Suppressor macrophage treated with lipopolysaccharide for 1 hour (primary cell): ENCODE measurements around the gene VWF.

Experiments used
- DNase-seq, 3 donors: peaks; one replicate each; pipeline ENCODE4 v3.0.0-alpha.2; 2020 to 2022

VWF gene

DNA sequence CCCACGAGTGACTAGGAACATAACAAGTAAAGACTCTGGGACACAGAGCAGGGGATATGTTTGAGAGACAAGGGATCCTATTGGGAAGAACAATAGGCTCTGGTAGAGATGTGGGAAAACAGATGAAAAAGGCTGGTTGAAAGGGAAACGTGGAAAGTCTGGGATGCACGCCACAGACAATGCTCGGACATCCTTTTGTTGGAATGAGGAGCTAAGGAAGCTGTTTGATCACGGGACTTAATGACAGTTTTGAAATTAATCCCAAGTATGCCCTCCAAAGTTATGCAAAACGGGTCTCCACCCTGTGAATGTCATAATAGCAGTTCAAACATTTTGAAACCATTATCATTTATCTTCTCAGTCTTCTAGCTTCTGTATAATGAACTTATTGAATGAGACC lies 147.8 kb downstream of the VWF start:
- DNase-seq, result no peak

DNA sequence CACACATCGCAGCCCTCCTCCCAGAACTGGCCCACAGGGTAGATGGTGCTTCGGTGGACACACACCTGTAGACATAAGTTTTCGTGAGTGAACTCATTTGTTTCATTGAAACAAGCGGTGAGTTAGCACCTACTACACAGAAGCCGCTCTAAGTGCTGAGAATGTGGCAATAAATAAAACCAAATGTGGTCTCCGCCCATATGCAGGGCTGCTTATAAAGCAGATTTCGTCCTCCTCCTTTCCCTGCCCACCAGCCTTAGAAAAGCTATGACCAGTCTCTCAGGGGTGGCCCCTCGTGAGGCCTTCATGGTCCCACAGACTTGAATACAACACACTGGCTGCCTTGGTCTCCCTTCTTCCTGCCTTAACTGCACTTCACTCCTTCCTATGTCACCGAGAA lies 148.3 kb downstream of the VWF start:
- no peak for DNase-seq

DNA sequence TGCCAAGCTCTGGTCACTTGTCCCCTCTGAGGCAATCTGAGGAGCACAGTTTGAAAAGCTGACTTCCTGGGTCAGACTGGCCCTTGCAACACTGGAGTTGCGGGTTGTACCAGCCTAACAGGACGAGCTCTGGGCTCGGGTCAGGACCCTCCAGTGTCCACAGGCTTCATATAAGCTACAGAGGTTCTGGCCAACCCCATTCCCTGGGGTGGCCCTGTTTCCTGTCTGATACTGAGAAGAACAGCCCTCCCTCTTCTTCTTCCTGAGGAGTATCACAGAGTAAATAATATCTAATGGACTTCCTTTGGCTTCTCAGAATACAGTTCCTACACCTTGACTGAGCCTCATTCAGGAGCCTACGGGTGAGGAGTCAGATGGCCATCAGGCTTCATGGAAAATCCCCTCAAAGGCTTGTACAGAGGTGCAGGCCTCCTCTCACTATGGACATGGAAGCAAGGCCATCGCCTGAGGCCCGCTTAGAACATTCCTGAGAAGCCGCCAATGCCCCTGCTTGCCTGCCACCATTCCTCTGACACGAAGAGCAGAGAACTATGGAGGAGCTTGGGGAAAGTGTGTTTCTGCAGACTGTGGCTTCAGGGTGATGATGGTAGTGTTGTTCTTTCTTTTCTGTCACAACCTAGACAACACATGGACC lies 150.9 kb downstream of the VWF start:
- no peak for DNase-seq

GRCh38 chr12:5972387-5972786 lies 152.1 kb downstream of the VWF start:
- no peak for DNase-seq

- DNase-seq, result no peak
Observed at GRCh38 chr12:5971194-5971850, 153.1 kb downstream of the VWF start.

DNA sequence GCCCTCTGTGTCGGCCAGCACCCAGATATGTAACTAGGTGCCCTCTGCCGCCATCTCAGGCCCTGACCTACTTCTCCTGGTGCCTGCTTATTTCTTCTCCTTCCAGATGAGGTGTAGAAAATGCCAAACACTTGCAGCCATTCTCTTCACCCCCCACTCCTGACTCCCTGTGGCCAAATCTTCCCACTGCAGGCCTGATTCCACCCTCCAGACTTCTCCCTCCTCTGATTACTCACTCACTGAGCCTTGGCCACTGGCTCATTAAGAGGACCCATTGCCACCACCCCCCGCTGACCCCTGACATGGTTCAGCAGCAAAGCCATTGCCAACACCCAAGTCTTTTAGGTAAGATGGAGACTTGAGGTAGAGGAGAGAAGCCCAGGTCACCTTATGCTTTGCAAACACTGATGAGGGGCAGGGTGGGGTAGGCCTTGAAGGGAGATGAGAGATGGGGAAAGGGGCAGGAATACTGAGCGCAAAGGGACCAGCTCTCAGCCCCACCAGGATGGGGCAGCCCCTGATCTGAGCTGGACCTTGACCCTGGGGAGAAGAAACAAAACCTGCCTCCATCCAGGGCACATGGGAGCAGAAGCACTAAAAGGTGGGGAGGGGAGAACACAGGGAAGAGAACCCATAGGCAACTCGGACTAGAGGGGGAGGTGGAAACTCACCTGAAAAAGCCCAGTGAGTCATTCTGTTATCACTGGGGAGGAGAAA lies 154.3 kb downstream of the VWF start:
- DNase-seq, result no peak

DNA sequence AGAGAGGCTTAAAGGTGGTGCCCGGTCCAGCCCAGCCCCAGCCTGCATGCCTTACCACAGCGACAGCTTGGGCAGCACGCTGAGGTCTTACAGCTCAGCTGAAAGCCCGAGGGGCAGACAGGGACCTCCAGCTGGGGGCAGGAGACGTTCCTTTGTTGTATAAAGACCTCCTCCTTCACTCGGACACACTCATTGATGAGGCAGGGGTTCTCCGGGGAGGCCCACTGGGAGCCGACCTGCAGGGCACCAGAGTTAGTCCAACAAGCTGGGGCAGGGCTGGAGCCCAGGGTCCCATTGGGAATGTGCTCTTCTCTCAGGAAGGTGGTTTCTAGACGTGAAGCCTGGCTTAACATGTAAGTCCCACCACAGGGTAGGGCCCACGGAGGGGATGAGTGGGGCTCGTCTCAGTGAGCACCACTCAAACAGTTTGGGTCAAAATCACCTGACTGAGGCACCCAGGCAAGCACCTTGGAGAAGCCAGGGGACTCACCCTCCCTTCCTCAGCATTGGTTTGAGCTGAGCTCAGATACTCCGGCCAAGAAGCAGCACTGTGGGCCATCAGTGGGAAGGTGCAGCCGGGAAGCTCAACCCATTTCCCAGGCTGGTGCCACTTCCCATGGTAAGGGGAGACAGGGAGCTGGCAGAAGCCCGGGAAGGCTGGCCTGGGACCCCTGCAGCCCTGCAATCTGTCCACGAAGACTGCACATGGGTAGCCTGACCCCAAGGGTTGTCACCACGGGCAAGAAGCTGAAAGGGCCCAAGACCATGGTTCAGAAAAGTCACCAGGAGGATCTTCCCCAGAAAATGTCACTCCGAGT lies 155.1 kb downstream of the VWF start:
- no peak for DNase-seq

DNA sequence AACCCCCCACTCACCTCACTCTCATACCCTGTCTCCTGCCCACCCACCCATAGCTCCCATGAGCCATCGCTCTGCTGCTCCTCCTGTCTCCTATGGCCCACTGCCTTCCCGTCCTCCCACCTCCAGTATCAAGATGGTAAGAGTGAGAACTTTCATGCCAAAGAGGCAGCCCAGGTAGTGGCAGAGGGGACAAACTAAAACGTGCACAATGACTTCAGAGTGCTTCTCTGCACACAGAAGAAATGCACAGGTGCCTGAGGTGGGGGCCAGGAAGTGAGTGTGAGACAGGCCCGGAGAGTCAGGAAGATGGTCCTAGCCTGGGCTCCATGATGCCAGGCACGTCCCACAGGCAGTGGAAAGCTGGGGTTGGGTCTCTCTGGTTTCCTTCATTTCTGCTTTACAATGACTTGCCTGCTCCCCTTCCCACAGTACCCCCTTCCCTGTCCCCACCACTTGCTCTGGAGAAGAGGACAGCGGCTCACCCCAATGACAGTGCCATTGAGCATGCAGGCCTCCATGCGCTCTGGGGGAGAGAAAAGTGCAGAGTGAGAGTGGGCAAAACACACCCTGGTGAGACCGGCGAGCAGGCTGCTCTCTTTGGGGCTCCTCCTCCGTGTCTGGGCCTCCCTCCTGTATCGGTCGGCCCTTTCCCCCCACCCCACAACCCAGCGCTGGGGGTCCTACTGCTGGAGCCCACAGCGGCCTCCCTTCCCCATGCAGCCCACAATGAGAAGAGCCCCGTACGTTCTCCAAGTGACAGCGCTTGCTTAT lies 156.6 kb downstream of the VWF start:
- no peak for DNase-seq

DNA sequence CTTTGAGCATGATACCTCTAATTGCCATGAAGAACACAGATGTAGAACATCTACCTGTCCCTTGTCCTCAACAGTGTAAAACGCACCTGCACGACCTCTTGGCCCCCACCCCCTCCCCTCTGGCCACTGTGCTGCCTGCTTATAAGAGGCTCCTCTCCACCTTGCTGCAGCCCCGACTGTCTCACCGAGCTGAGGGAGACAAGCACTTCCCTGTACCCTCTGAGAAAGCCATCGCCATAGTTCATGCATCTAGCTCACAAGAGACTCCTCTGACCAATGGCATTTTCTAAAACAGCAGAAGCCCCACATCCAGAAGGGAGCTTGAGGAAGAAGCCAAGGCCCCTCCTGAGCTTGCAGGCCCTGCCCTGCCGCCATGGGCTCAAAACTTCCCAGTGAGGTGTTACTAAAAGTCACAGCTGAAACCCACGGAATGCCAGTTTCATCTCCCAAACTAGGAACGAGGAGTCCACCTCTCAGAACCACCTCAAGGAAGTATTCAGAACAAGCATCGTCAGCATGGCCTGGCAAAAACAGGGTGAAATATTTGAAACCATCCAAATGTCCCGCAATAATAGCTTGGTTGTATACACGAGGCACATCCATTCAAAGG lies 157.9 kb downstream of the VWF start:
- no peak for DNase-seq

DNA sequence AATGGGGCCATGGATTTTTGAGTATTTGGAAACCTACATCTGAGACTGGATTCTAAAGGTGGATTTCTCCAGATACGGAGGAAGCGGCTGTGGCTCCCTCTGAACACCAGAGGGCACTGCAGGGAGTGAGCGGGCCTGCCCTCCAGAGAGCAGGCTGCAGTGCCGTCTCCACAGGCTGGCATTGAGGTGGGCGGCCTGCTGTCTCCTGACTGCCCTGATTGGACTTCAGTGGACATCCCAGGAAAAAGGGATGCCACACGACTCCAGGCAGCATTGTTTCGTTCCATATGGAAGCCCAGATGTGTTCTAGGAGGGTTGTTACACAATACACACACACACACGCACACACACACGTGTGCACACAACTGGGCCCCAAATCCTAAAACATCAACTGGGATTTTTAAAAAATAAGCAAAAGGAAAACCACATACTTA lies 158.5 kb downstream of the VWF start:
- DNase-seq, result peak; percentile 53 to 77 (median 71)

- peak; percentile 20 to 33 (median 22) for DNase-seq
Observed at GRCh38 chr12:5964913-5965900, 159.3 kb downstream of the VWF start.

- DNase-seq, result no peak
Observed at GRCh38 chr12:5963515-5963914, 161.0 kb downstream of the VWF start.

GRCh38 chr12:5960783-5961182 lies 163.7 kb downstream of the VWF start:
- DNase-seq, result no peak

DNA sequence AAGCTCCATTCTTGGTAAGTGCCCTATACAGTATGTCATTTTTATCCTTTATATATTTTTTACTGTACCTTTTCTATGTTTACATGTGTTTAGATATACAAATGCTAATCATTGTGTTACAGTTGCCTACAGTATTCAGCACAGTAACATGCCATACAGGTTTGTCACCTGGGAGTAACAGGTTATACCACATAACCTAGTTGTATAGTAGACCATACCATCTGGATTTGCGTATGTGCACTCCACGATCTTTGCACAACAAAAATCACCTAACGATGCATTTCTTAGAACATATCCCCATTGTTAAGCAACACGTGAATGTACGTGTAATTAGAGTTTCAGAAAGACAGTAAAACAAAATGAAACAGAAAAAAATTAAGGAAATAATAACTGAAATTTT lies 167.5 kb downstream of the VWF start:
- DNase-seq, result no peak

- DNase-seq, result no peak
Observed at GRCh38 chr12:5954661-5955060, 169.8 kb downstream of the VWF start.

DNA sequence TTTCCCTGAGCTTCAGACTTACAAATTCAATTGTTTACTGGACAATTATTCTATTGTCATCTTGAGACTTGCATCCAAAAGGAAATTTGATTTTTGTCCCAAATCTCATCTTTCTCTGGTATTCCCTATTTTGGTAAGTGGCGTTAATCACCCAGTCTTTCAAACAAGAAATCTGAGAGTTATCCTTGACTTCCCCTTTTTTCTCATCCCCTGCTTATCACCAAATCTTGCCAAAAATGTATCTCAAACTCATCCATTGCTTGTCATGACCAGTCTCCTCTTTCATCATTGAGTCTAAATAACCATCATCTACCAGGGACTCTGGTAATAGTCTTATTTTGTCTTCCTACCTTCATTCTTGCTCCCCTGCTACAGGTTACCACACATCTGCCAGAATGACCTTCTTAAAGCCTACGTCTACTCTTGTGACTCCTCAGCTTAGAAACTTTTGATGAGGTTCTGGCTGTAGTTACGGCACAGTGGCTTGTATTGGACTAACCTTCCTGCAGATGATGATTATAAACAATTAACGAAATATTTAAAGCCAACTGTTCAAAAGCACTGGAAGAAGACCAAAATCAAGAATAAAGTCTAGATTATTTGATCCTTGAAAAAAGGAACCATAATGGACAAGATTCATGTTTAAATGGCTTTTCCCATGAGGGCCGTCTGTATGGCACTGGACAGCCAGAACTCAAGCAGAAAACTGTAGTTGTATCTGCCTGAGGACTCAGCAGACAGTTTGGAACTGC lies 170.5 kb downstream of the VWF start:
- DNase-seq, result no peak

DNA sequence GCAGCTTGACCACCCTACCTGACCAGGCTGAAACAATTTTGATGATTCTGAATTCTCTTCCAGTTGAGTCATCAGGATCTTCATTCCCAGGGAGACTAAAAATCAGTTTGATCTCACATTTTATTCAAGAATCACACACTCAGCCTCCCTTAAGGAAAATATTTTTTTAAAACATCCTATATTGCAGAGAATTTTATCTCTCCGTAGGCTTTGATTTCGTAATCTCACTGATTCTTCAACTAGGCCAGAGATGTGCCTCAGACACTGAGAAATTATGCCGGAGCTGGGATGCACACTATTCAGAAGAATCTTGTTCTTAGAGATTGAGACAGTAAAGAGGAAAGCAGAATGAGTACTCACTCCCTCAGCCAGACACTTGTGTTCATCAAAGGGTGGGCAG lies 172.4 kb downstream of the VWF start:
- DNase-seq, result no peak

GRCh38 chr12:5948696-5949095 lies 175.8 kb downstream of the VWF start:
- no peak for DNase-seq

GRCh38 chr12:5947006-5947405 lies 177.5 kb downstream of the VWF start:
- DNase-seq, result no peak

GRCh38 chr12:5946388-5946787 lies 178.1 kb downstream of the VWF start:
- DNase-seq, result no peak
